ENCODE results near the gene TTC33.

Gene TTC33, protein sequence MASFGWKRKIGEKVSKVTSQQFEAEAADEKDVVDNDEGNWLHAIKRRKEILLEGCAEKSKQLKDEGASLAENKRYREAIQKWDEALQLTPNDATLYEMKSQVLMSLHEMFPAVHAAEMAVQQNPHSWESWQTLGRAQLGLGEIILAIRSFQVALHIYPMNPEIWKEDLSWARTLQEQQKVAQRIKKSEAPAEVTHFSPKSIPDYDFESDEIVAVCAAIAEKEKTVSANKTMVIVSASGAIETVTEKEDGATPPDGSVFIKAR

DNA sequence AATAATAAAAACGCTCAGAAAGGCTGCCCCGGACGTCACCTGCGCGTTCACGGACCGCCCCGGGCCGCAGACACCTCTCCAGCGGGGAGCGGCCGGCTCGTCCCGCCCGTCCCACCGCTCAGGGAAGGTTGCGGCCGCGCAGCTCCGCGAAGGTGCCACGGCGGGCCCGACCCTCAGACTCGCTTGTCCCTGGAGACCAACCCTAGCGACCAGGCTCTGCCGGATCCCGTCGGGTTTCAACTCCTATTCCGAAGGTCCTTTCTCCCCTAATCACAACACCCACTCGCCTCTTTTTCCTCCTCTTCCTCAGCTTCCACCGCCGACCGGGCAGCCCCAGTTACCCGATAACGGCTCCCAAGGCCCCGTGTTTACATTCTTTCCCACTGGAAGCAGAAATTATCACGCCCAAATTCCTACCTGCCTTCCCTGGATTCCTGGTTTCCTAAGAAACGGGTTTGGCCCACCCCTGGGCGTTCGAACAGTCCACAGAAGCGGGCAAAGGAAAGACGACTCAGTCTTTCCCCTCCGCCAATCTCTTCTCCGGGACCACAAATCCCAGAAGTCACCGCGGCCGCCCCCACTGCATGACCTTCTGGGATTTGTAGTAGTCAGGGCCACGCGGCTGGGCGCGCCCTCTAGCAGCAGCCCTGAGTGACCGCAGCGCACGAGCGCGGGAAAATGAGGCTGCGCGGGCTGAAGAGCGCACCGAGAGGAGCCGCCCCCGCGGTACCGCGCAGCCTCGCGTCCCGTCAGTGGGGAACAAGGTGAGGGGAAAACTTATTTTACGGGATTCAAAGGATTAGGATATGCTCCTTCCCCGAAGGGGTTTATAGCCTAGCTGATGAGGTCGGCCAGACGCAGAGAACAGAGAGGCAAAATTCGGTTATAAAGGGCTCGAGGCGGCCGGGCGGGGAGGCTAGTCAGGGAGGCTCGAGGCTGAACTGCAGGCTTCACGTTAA is at the start of gene TTC33:
TTC33 (minus strand) TSS at position 555 of the 959 bp plus-strand sequence. CDS start 8,943 bp downstream, outside the sequence.
- peak; percentile 95 for DNase-seq (ENCODE audit: low spot score)
- TF ChIP-seq, protein P1, sequence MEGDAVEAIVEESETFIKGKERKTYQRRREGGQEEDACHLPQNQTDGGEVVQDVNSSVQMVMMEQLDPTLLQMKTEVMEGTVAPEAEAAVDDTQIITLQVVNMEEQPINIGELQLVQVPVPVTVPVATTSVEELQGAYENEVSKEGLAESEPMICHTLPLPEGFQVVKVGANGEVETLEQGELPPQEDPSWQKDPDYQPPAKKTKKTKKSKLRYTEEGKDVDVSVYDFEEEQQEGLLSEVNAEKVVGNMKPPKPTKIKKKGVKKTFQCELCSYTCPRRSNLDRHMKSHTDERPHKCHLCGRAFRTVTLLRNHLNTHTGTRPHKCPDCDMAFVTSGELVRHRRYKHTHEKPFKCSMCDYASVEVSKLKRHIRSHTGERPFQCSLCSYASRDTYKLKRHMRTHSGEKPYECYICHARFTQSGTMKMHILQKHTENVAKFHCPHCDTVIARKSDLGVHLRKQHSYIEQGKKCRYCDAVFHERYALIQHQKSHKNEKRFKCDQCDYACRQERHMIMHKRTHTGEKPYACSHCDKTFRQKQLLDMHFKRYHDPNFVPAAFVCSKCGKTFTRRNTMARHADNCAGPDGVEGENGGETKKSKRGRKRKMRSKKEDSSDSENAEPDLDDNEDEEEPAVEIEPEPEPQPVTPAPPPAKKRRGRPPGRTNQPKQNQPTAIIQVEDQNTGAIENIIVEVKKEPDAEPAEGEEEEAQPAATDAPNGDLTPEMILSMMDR (IDR thresholded peaks at IDR 0.05; ENCODE audit: borderline replicate concordance, control extremely low read depth, extremely low read depth, insufficient read depth, missing control alignments), result peak; percentile 91
- in situ Hi-C loops (cut with MboI; ENCODE audit: low sequenced_read_pairs, unreplicated experiment), result no loop called here

DNA sequence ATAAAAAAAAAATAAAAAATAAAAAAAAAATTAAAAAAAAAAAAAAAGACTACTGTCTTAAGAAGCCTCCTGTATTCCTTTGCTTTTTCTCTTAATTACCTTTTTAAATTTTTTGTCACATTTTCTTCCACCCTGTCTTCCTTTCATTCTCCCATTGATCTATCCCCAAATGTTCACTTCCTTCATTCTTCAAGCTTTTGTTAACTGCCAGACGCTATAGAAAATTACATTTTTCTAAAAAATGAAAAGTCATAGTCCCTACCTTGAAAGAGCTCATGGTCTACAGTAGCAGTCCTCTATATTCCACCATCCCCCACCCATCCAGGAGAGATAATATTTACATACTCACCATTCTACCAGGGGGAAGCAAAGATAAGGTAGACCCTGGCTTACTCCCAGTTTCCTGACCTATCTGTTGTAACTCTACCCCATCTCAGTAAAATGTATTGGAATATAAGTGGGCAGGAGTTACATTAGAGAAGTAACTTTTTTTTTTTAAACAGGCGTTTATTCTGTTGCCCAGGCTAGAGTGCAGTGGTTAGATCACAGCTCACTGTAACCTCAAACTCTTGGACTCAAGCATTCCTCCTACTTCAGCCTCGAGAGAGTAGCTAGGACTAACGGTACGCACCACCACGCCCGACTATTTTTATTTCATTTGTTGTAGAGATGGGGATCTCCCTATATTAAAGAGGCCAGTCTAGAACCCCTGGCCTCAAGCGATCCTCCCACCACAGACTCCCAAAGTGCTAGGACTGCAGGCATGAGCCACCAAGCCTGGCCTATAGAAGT is 46.2 kb upstream of the TTC33 start:
- in situ Hi-C loops (cut with MboI; ENCODE audit: low sequenced_read_pairs, unreplicated experiment), result no loop called here
- TF ChIP-seq, protein P1 (IDR thresholded peaks at IDR 0.05; ENCODE audit: borderline replicate concordance, control extremely low read depth, extremely low read depth, insufficient read depth, missing control alignments), result no peak
- DNase-seq (ENCODE audit: low spot score), result no peak

DNA sequence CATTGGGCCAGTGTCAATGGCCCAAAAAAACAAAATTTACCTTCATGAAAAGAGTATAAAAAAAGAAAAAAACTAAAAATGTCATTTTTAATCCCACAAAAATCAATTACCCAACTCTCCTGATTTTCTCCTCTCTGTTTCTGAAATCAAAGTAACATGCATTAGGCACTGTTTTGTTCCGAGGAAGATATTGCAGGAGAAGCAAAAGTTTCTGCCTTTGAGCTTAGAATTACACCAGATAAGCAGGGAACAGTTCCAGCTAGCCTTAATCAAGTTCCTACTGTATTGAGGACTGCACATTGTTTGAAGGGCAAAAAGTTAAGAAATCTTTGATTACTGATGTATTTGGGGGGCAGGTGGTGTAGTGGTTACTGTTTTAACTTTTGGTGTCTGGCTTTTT is 43.5 kb upstream of the TTC33 start:
- in situ Hi-C loops (cut with MboI; ENCODE audit: low sequenced_read_pairs, unreplicated experiment), result no loop called here
- TF ChIP-seq, protein P1 (IDR thresholded peaks at IDR 0.05; ENCODE audit: borderline replicate concordance, control extremely low read depth, extremely low read depth, insufficient read depth, missing control alignments), result no peak
- no peak for DNase-seq (ENCODE audit: low spot score)

DNA sequence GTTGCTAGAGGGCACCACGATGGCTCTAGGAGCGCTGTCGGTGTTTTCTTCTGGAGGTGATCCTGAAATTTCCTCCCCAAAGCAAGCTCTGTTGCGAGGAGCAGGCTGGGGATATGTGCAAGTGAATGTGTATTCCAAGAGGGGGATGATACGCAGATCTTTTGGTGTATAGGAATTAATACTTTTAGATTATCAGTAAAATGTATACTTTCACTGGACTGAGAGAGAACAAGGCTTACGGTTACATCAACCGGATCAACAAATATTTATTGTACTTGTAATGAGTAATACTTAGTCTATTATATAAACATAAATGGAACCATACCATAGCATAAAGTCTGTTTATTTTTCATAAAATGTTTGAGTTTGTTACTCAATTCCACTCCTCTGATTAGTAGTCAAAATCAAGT is 43.0 kb upstream of the TTC33 start:
- TF ChIP-seq, protein P1 (IDR thresholded peaks at IDR 0.05; ENCODE audit: borderline replicate concordance, control extremely low read depth, extremely low read depth, insufficient read depth, missing control alignments), result no peak
- DNase-seq (ENCODE audit: low spot score), result no peak
- in situ Hi-C loops (cut with MboI; ENCODE audit: low sequenced_read_pairs, unreplicated experiment), result no loop called here

DNA sequence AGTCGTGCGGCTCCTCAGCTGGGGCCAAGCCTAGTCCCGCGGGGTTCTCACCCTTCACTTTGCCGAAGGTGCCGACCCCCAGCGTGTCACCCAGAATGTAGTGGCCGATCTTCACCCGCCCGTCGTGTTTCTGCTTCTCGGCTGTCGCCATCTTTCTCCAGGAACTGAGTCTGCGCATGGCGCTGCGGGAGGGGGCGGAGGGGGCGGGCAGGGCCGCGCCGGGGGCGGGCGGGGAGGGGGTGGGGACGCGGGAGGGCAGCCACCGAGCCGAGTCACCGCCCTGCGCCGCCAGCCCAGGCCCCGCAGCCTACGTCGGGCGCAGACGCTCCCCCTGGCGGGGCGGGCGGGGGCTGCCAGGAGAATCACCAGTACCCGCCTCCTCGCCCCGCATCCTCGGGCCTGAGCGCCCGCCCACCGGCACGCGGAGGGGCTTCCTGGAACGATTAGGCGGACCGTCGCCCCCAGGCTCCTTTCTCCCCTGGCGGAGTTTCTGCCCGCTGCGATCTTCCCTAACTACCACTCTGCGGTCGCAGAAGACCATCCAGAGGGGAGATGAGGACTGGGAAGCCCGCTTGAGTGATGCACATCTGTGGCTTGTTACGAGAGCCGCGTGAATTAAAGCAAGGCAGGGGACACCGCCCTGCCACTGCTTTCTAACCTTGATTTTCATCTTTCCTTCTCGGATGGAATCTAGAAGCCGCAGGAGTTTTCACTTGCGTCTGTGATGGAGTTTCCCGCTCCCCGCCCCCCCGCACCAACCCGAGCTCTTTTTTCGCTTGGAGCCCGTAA is 42.4 kb upstream of the TTC33 start, which contains the start of gene PRKAA1:
PRKAA1 (minus strand) TSS at position 363 of the 789 bp plus-strand sequence; CDS start at position 178, 185 bp downstream.
- TF ChIP-seq, protein P1 (IDR thresholded peaks at IDR 0.05; ENCODE audit: borderline replicate concordance, control extremely low read depth, extremely low read depth, insufficient read depth, missing control alignments), result peak; percentile 76
- peak; percentile 92 for DNase-seq (ENCODE audit: low spot score)
- in situ Hi-C loops (cut with MboI; ENCODE audit: low sequenced_read_pairs, unreplicated experiment), result no loop called here

All from GM13976 (cell line).